Daoy (cell line): Measurements from ENCODE around the gene ASCL2. TPM values are rescaled to one million over a fixed set of nuclear protein-coding genes. Genes with fewer than 3 reads are reported as not detected.

ENCODE experiments used
- DNase-seq: peaks from one replicate; pipeline ENCODE4 v3.0.0-alpha.2; 2015; ENCODE audit warnings: low read depth
- total RNA-seq: library from RNA; depleted of rRNA; stranded (reverse); fragments of >200 nt; shearing (Covaris generic); gene quantifications from 2 replicates; pipeline ENCODE4 v1.2.3, GENCODE V29; 2014

The ASCL2 gene
- total RNA-seq, 1 experiment from 2014 or later, result not detected

DNA sequence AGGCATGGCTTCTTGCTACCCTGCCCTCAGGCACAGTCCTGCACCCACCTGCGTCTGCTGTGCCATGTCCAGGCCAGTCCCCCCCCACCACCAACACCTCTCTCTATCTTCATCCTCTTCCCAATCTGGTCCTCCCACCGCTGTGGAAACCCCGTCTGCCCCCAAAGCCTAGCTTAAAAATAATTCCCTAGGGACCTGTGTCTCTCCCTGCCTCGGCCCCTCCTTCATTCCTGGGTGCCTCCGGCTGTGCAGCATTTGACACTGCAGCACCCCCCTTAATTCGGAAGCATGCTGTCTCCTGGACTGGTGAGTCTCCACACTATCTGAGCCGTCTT, 2.5 kb upstream of the ASCL2 start:
- DNase-seq, result no peak

DNA sequence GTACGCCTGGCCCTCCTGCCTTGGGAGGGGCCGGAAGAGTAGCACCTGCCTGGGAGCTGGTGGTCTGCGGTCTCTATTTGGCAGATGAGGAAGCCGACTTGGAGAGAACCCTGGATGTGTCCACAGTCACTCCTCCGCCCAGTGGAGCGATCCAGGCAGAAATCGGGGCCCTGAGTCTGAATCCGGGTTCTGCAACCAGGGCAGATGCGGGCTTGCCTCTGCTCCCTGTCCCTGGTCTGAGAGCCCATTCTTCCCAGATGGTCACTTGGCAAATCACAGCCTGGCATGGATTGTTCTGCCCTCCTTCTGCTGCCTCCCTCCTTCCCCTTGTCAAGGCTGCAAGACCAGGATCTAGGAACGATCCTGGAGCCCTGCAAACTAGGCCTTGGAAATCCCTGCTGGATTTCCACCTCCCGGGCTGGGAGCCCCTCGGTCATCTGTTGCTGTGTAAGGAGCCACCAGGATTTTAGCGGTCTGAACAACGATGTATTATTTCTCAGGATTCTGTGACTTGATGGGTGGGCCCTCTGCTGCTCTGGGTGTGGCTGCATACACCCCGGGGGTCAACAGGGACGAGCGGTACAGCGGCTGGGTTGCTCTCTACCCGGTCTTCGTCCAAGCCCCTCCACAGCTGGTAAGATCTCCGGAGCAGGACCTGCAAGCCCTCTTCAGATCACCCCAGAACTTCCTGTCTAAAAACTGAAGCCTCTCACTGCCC, 2.0 kb upstream of the ASCL2 start:
- no peak for DNase-seq

DNA sequence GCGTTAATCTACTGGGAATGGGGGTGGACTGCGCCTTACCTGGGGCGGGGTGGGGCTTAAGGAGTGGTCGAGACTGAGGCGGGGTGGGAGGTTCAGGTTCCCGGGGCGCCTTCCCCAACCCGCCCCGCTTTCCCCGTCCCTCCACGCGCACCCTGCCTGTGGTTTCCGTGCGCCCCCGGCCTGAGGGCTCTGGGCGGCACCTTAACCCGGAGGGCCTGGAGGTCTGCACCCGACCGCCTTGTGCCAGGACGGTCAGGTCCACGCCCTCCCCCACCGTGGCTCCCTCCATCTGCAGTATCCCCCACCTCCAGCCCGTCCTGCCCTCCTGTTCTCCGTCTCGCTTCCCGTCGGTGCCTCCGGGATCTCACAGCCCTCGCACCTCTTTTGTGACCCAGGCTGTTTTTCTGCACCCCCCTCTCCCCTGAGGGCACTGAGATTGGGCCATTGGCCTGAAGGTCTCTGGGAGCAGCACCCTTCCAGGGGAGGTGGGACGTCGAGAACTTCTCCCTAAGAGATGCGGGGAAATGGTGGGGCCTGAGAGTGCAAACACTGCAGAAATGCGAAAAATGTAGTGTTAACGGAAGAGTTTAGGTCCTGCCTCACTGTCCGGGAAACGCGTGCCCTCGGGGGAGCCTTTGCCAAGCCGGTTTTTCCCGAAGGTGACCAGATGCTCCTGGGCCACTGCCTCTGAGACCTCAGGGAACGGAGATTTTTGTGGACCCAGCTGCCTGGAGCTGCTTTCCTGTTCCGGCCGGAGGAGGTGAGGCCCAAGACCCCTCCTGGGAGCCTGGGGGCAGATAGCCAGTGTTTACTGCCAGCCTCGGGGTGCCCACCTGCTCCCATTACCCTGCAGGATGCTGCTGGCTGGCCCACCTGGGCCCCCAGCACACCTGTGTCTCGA, 1.2 kb upstream of the ASCL2 start:
- DNase-seq, result no peak

DNA sequence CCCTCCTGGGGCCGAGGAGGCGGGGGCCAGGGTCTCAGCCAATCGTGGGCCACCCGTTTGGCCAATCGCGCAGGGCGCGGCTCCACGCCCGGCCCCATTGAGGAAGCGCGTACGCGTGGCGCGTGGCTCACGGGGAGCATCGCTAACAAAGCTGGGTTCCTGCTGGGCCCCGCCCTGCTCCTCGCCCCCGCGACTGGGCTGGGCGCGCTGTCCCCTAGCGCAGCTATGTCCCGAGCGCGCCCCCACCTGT, 614 bp upstream of the ASCL2 start:
- no peak for DNase-seq

DNA sequence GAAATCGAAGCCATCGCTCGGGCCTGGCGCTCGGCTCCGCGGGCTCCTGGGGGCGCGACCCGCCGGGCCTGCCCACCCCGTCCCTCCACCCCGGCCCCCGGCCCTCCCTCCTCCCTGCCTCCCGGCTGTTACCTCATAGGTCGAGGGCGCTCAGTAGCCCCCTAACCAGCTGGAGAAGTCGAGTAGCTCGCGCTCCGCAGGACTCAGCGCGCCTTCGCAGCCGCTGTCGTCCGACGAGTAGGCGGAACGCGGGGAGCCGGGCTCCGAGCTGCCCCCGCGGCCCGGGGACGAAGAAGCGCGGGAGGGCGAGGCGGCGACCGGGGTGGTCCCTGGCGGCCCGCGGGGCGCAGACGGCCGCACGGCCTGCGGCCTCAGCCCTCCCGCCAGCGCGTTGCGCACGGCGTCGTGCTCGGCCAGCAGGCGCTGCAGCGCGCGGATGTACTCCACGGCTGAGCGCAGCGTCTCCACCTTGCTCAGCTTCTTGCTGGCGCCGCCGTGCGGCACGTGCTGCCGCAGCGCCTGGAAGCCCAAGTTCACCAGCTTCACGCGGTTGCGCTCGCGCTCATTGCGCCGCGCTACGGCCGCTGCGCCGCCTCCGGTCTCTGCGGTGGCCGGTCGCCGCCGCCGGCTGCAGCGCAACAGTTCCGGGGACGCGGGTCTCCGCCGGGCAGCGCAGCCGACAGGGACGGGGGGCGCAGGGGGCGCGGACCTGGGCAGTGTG, 627 bp downstream of the ASCL2 start:
- DNase-seq, result no peak

DNA sequence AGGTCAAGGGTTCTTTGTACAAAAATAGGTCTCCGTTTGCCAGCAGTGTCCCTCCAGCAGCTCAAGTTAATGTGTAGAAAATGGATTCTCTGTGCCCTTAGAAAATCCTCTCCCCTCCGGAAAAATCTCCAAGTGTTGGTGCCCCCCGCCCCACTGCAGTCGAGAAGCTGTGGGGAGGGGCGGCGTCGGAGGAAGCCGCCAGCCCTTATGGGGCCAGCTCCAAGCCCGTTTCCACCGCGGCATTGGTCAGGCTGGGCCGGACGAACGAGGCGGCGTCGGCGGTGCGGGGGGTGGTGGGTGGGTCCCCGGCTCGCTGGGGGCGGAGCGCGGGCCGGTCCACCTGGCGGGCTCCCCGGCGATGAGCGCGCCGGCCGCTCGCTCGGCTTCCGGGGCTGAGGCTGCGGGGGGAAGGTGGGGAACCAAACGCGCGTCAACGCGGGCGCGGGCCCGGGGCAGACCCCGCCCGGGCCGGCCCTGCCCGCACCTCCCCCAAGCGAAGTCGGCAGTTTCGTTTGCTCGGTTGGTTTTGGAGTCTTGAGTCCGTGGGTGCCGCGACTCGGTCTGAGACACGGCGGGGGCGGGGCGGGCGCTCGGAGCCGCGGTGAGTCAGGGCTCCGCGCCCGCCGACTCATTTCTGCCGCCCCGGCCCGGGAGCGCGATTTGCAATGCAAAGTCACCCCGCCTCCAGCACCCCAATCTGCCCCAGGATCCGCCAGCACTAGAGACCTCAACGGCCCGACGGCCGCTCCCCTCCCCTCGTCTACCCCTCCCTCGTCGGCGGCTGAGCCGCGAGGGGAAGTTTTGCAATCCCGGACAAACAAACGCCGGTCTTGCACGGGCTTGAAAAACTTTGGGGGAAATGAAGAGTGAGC, 1.4 kb downstream of the ASCL2 start:
- peak; percentile 68 for DNase-seq

DNA sequence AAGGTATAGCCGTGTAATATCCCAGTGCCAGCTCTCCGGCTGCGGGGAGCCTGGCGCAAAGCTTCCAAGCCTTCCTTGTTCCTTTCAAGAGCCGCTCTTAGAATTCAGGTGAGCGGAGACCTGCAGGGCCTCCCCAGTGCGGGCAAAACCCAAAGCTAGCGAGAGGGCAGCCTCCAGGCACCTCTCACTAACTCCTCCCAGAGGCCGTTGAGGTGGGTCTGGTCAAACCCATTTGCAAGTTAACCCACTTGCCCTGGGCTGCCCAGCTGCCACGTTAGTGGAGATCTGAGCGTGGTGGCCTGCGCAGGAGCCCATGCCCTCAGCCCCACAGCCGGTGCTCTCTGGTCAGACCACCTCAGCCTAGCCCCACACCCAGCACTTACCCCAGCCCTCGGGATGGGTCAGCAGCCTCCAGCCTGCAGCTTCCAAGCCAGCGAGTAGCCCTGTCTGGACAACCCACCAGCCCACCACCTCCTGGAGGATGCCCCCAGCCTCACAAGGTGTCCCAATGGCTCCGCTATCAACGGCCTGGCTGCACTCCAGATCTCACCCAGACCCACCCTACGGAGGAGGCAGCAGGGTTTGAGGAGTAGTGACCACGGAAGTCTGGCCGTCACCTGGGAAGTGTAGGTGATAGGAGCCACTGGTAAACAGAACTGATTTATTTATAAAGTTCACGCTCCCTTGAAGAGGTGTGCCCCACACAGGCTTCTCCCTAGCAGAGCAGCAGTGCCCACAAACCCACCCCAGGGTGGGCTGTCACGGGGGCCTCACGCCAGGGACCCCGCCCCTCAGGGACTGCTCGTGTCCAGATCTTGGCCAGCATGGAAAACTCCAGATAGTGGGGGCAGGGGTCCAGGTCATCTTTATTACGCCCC, 2.3 kb downstream of the ASCL2 start:
- no peak for DNase-seq

DNA sequence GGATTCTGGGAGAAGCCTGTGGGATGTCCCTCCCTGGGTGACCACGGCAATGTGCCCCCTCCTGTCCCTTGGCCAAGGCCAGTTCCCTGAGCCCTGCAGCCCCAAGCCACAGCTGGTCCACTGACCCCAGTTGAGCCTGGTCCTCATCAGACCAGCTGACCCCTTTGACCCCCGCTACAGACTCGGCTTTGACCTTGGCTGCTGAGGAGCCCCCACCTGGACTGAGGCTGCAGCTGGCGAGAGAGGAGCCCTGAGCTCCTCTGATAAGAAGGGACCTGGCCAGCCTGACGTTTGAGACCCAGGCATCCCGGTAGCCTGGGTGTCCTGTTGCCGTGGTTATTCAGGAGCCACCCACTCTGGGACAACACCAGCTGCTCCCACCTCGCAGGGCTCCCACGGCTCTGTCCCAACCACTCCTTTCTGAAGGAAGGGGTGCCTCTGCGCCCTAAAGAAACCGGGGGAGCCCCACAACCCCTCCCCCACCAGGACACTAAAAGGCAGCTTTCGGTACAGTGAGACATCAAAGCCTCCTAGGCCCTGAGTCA, 3.0 kb downstream of the ASCL2 start:
- DNase-seq, result no peak

DNA sequence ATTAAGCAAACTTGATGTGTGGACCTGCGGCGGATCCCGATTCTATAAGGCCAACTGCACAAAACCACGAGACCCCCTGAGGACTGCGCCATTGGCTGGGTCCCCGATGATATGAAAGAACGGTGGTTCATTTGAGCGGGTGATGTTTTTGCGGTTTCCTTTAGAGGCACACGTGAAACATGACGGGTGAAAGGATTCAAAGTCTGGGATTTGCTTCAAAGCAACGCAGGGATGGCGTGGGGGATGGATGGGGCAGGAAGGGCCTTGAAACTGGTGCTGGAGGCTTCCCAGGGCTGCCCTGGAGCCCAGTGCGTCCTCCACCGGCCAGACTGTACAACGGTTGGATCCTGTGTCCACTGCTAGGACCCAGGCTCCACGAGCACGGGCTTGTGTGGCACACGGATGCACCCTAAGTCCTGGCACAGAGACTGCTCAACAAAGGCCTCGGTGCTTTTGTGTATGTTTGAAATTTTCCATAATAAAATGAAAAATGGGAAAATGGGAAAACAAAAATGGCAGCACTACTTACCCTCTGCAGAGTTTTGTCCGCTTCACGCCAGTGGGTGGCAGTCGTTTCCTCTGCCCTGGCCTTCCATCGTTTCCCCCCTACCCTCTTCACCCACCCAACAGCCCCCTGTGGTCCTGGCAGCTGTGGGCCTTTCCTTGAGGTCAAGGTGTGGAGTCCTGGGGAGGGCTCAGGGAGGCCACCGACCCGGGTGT, 3.6 kb downstream of the ASCL2 start:
- DNase-seq, result no peak

DNA sequence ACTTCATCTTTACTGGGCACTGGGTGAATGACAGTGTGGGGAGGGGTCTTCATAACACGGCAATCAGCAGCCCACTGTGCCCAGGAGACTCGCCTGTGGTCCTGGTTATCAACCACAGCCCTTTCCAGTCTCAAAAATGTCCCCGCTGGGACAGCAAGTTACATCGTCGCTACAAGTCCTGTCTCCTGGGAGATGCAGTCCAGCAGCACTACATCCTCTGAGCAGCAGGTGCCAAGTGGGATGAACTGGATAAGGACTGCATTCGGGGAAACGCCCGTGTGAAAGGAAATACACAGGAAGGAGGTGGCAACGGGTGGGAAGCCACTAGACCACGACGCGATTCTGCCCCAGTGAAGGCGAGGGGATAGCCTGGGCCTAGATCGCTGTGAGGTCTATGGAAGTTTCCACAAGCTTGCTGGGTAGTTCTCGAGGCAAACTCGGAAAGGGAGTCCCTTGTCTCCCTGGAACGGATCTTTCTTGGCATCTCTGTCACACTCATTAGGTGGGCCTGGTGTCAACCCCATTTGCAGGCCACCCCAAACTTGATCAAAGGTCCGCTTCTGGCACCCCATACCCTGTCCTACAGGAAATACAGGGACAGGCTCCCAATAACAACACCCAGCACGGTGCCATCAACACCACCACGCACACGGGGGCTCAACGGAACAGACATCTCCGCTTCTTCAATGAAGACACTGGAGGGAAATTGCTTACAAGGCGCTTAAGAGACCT, 4.4 kb downstream of the ASCL2 start:
- no peak for DNase-seq

DNA sequence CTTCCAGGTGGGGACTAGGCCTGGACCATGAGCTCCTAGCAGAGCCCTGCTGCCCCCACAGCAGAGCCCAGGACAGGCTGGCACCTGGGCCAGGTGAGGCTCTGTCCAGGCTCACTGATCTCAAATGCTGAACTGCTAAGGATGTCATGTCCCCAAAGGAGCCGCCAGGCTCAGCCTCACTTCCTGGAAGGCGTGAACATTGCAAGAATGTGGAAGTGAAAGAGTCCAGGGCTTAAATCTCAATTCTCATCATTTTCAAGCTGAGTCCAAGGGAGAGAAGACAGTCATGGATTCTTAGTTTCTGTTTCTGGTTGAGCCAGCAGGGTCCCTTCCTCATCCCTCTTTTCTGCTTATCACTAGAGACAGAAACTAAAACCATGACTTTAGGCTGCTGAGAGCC, 5.0 kb downstream of the ASCL2 start:
- DNase-seq, result no peak

DNA sequence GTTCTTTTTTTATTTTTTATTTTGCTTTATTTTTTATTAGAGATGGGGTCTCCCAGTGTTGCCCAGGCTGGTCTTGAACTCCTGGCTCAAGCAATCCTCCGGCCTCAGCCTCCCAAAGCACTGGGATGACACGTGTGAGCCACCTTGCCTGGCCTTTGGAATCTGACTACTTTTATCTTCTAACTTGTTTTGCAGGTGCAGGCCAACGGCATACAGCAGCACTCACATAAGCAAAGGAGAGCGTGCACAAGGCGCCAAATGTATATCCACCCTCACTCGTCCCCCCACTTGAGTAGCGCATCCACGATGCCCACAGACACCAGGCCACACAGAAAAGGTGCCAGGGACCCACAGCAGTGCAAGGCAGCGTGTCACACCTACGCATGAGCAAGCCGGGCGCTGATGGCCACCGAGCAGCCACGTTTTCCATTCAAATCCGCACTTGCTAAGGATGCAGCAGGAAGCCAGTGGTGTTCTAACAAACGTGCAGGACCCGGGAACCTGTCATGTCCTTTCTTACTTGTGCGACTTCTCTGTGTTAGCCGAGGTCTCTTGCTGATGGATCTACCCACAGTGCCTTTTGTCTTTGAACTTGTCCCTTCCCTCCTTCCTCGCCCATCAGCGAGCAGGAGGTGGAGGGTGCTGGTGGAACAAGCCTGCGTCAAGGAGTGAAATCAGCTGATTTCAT, 5.9 kb downstream of the ASCL2 start:
- DNase-seq, result no peak

DNA sequence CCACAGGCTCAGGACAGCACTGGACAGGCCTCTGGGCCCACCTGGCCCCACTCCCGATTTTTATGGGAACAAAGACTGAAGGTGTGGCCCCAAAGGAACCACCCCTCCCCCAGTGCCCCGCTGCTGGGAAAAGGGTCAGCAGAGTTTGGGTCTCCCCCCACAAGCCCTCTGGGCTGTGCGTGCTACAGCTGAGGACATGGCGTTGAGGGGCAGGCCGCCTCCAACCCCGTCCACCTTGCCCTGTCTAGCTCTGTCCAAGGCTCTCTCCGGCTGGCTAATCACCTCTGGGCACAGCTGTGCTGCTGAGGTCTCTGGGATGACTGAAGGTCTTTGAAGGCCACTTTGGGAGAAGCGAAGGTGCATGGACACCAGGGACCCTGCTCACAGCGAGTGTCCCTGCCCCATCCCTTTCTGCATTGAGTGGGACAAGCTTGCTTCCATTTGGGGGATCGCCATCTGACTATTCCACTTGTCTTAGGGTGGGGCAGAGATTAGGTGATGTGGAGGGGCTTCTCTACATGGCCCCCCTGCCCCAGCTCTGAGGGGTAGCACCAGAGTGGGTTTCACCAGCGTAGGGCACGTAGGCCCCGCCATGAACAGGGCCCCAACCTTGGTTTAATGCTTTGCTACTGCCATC, 6.5 kb downstream of the ASCL2 start:
- DNase-seq, result no peak

DNA sequence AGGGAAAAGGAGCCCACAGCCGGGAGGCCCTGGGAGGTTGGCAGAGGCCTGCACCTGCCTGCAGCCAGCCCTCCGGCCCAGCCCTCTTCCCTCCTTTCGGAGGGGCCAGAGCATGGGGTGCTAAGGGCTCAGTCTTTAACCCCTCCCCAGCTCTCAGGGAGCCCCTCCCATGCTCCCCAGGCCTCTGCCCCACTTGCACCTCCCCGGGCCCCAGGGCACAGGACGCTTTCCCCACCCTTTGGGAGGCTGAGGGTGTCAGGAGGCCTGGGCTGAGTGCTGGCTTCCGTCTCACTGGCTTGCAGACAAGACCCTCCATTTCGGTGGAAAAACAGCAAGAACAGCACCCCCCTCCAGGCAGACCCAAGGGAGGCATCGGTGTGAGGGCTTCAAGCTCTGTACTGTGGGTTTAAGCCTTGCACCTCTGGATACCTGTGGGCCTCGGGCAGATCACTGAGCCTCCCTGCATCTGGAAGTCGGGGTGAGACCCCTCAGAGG, 7.3 kb downstream of the ASCL2 start:
- no peak for DNase-seq

DNA sequence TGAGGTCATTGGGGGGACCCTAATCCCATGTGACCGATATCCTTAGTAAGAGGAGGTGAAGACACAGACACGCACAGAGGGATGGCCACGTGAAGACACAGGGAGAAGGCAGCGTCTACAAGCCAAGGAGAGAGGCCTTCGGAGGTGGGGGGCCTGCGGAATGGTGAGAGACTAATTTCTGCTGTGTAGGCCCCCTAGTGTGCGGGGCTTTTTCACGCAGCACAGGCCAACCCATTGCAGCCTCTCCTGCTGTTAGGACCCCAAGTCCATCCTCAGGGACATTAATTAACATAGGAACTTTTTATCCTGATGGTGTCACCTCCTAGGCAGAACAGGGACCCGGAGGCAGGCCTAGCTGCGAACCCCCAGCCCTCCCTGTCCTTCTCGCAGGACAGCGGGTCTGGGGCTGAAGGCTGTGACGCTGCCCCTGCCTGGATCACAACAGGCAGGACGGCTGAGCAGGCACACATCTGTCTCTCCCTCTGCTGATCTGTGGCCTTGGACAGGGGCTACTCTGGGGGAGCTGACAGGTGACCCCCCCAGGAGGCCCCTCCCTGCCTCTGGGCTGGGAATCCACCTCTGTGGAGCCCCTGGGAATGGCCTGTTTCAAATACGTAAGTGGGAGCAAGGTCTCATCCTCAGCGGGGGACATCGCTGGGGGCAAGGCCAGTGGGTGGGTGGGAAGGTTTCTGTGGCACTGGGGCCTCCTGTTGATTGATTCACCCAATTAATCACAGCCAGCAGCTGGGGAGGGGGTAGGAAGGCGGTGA, 7.9 kb downstream of the ASCL2 start:
- no peak for DNase-seq

DNA sequence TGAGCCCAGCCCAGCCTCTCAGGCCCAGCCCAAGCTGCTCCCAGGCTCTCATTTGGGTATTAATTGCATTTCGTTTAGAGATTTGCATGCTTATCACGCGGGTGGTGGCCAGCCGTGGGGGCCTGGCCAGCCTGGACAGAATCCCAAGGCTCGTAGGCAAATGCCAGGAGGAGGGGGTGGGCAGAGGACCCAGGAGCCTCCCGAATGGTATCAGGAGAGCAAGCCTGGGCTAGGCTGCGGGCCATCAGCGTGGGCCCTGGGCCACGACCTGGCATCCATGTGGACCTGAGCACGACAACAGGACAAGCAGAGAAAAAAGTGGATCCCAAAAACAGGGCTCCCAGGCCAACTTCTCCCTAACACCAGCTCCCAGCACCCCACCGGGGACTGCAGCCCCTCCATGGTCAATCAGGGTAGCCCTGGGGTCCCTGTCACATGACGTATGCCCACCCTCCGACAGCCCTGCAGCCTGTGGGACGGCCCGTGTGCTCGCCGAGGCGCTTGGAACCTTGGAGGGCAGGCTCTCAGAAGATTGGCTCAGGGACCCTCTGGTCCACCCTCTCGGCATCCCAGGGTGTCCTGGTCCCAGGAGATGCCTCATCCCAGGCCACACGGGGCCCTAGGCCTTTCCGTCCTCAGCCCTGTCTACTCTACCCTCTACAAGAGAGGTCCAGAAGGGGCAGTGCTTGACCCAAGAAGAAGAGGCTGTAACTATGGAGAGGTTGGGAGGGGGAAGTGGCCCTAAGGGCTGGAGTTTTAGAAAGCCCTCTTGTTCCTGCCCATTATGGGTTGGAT, 8.8 kb downstream of the ASCL2 start:
- no peak for DNase-seq
